DMS153 treated with DMSO at 0.1 percent for 48 hours (cell line): ENCODE measurements around the gene JAZF1.
A peak's percentile ranks its signal among the peaks of the same experiment; 100 is the strongest.

Source experiments
- DNase-seq: peaks from one replicate; lab custom pipeline; 2025; ENCODE audit not compliant: unreplicated experiment; lab: John Stamatoyannopoulos, UW

Gene JAZF1

DNA sequence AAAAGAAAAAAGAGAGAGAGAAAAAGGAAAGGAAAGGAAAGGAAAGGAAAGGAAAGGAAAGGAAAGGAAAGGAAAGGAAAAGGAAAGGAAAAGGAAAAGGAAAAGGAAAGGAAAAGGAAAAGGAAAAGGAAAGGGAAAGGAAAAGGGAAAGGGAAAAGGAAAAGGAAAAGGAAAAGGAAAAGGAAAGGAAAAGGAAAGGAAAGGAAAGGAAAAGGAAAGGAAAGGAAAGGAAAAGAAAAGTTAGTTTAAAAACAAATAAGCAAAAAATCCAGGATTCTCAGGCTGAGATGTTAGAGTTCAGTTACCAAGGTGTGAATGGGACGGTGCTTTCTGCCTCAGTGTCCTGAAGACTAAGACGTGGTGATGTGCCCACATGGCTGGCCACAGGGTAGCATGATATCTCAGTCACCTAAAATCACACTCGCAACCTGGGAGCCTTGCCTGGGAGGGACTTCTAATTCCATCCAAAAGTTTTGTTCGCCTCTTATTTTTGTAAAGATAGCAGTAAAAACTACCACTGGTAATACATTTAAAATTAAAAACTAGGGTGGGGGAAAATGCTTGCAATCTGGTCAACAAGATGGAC is 70.1 kb downstream of the JAZF1 start:
- DNase-seq, result no peak

DNA sequence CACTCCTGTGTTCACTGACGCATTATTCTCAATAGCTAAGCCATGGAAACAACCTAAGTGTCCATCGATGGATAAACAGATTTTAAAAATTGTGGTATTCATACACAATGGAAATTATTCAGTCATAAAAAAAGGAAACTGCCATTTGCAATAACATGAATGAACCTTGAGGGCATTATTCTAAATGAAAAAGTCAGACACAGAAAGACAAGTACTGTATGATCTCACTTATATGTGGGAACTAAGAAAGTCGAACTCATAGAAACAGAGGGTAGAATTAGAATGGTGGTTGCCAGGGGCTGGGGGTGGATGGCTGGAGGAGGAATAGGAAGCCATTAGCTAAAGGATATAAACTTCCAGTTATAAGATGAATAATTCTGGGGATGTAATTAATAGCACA is 71.8 kb downstream of the JAZF1 start:
- DNase-seq, result no peak

DNA sequence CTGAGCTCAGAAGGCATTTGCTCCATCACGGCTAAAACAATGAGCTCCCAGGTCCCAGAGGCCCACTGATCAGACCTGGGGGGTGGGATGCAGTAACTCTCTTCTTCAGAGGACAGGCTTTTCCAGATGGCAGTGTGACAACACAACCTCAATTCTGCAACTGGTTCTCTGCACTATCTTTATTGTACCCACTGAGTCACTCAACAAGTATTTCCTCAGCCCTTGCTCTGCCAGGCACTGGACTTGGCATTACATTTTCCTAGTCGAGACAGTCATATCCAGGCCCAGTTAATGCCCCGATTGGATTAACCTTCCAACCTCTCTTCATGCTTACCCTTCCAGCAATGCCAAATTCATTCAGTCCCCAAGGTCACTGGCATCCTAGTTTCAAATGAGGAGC is 72.6 kb downstream of the JAZF1 start:
- DNase-seq, result no peak

DNA sequence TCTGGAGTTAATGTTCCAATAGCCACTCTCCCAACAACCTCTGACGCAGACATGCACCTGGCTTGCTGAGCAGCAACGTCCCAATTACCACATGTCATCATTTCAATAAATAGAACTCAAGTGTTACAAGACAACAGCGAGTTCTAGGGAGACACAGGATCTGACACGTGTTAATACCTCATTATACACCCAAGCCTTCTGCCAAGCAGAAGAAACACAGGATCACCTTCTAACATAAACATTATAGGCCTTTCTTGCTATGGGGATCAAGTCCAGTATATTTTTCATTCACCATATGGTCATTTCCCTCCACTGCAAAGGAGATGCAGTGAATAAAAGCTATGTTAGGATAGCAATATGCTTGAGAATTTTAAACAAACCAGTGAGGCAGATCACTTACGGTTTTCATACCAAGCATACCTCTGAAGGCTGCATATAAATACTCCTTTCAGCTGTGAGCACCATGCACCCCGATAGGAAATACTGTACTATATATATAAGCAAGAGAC is 74.2 kb downstream of the JAZF1 start:
- peak; percentile 68 for DNase-seq

DNA sequence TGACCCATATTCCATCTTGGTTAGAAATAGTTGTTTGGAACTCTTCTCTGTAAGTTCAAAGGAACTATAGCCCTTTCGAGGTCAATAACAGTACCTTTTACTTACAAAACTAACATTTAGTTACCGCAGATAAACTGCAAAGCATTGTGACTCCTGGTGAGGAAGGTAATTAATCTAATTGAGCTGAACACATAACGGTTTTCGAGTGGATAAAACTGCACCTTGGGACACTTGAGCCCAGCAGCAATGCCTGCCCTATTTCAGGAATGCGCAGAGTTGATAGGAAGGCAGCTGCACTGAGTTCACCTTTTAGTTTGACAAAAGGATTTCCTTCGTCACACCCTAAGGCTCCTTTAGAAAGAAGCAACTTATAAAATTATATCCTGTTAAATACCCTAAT is 75.4 kb downstream of the JAZF1 start:
- no peak for DNase-seq

DNA sequence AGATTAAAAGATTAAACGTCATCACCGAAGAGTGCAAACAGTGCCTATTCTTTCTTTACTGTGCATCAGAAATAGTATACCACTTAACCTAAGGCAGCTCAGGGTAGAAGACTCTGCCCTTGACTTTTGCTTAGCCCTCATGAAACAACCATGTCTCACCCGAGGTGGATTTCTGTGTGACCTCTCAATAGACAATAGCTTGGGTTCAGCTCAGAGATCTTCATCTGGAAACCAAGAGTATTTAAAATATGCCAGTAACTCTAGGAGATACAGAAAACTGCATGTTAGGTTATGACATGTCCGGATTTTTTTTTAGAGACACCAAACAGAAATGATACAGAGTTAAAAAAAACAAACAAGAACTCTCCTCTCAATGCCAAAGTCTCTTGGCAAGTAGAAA is 75.8 kb downstream of the JAZF1 start:
- DNase-seq, result no peak

DNA sequence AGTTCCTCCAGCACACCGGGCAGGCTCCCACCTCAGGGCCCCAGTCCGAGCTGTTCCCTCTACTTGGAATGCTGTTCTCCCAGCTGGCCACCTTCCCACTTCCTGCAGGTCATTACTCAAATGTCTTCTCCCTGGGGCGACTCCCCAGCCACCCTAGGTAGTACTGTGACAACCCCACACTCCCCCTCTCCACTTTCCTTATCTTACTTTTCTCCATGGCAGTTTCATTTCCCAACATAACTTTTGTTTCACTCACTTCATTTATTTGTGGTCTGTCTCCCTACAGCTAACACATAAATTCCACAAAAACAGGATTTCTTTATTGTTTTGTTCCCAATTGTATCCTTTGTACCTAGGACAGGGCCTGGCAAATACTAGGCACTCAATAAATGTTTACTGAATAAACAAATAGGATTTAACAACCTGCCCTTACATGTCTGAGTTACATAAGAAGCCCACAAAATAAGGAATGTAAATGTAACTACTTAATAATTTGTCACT is 76.5 kb downstream of the JAZF1 start:
- no peak for DNase-seq

DNA sequence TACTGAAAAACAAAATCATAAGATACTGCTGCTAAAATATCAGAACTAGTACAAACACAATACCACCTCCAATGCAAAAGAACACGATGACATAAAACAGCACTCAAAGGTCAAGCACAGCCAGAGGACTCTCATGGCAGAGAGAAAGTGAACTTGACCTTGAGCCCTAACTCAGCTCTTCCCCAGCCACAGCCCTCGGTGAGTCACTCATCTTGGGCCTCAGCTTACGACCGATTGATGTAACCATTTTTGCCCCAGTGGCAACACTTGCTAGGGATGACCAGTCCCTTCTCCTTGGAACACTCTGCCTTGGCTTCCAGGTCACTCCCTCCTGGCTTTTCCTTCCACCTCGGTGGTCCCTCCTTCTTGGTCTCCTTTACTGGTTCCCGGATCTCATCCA is 77.8 kb downstream of the JAZF1 start:
- DNase-seq, result no peak

DNA sequence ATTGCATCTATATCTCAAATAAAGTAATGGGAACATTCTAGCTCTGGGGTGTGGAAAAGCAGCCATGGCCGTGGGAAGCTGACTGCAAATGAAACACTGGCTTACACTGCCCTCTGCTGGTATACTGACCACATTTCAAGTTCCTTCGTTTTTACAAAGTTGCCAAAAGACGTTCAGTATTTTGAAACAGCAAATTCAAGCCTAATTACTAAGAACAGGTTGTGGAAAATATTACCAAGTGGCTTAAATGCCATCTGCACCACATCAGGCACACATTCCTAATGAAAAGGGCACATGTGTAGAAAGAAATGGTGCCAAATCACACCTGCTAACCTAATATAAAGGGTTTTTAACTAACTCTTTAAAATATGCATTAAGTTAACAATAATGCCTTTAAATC is 83.9 kb downstream of the JAZF1 start:
- DNase-seq, result peak; percentile 69

DNA sequence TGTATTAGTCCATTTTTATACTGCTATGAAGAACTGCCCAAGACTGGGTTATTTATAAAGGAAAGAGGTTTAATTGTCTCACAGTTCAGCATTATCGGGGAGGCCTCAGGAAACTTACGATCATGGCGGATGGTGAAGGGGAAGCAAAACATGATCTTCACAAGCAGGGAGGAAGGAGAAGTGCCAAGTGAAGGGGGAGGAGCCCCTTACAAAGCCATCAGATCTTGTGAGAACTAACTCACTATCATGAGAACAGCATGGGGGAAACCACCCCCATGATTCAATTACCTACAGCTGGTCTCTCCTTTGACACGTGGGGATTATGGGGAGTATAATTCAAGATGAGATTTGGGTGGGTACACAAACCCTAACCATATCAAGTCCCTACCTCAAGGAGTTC is 85.4 kb downstream of the JAZF1 start:
- DNase-seq, result no peak

DNA sequence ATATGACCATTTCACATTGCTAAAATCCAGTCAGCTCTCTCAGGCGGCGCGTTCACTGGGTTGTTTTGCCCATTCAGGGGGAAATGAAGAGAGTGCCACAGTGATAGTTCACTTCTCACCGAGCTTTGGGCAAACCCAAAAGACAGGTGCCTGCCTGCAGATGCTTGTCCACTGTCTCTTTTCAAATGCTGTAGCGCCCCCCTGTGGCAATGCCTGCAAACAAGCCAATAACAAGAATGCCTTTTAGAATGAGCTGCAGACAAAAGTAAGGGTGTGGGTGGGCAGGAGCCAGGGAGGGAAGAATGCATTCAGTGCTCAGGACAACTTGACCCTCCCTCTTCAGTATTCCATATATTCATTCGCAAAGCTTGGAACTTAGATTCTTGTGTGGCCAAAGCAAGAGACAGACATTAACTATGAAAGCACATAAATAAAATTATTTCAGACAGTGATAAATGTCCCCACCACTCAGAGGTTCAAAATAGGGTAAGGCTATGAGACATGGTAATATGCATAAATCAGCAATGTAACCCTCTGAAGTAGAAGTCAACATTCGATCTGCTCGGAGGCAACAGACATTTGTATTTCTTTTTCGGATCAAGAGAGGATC is 86.9 kb downstream of the JAZF1 start:
- DNase-seq, result peak; percentile 70

DNA sequence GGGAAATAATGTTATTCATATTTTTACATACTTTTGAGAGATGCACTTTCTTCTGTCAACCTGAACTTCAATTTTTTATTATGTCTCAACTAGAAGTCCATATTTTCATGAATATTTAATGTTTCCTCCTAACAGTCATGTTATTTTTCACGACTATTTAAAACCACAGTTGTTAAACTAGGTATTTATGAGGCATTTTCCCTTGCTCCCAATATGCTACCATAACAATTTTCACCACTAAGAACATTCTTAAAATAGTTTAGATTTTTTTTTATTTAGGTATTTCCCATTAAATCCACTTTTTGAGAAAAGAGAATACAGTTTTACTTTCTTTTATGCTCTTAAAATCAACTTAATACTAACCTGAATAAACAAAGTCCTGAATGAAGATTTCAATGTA is 89.4 kb downstream of the JAZF1 start:
- DNase-seq, result no peak

DNA sequence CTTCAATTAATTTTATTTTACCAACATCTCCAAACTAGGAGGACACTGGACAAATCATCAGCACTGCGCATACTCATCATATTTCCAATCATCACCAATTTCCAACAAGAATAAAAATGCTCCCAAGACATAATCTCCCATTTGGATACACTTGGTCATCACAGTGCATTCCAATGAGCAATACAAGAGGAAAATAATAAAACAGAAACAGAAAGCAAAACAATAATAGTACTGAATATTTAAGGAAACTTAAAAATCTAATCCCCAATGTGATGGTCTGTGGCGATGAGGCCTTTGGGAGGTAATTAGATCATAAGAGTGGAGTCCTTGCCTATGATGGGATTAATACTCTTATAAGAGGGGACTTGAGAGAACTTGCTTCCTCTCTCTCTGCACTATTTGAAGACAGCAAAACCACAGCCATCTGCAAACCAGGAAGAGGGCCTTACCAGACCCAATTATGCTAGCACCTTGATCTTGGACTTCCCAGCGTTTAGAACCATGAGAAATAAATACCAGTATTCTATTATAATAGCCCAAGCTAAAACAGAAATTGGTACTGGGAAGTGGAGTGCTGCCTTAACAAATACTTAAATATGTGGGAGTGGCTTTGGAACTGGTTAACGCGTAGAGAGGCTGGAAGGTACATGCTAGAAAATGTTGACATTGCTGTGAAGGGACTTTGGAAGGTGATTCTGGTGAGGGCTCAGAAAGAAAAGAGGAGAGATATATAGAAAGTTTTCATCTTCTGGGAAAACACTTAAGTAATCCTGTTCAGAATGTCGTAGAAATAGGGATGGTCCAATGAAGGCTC is 91.5 kb downstream of the JAZF1 start:
- DNase-seq, result no peak

DNA sequence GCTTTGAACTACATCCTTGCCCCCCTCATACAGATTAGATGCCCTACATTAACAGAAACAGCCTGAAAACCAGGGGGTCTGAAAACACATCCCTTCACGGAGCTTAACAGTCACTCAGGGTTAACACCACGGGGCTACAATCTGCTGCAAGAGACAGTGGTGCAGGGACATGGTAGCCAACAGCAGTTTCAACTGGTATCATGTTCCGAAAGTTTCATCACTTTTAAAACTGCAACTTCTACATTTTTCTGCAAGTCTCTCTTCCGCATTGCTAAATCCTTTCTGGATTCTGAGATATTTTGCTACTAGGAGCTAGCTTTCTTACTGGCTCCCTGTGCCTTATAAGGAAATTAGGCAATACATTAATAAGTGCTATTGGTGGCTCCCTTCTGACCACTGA is 92.6 kb downstream of the JAZF1 start:
- no peak for DNase-seq

DNA sequence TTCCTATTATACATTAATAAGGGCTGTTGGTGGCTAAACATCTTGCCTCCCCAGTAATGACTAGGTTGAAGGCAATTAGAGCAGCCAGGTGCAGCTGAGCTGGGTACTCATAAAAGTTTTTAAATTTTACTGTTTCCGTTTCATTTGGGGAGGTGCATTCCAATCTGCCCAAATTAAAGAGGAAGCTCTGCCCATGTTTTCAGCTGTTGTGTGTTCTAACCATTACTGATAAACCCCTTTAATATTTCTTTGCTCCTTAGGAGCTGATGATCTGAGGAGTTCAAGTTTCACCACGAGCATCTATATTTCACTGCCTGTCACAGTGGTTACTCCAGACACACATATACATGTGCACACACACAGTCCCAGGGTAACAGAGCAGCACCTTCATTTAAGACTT is 94.4 kb downstream of the JAZF1 start:
- DNase-seq, result no peak

DNA sequence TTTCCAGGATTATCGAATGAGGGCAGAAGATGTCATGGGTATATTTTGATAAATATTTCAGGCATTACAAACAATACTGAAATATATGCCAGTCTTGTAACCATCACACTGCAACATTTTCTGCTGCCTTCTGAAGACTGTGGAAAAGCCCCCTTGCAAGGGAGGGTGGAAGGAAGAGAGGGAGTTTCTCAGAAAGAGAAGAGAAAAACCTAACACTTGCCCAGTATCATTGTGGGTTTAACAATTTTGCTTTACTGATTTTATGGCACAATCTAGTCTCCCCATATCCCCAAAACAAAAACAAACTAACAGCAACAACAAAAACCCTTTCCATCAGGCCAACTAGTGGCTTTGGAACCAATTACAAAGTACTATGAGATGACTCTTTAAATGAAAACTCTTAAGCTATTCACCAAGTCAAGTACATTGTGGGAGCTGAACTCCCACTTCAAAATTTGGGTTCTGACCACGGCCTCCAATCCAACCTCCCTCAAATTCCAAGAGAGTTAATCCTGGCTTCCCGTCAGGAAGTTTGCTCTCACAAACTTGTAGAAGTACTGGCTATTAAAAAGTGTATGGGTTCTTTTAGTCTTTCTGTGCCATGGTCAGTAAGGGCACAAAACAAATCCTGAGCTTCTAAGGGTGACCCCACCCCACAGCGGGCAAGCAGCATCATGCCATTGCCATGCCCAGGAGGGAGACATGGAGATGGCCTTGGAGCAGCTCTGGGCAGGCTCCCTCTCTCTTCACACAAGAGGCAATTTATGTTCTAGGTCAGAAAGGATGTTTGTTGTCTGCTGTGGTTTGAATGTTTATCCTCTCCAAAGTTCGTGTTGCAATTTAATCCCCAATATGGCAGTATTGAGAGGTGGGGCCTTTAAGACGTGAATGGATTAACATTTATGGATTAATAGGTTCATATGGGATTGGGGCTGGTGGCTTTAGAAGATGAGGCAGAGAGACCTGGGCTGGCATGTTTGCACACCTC is 96.3 kb downstream of the JAZF1 start:
- no peak for DNase-seq

DNA sequence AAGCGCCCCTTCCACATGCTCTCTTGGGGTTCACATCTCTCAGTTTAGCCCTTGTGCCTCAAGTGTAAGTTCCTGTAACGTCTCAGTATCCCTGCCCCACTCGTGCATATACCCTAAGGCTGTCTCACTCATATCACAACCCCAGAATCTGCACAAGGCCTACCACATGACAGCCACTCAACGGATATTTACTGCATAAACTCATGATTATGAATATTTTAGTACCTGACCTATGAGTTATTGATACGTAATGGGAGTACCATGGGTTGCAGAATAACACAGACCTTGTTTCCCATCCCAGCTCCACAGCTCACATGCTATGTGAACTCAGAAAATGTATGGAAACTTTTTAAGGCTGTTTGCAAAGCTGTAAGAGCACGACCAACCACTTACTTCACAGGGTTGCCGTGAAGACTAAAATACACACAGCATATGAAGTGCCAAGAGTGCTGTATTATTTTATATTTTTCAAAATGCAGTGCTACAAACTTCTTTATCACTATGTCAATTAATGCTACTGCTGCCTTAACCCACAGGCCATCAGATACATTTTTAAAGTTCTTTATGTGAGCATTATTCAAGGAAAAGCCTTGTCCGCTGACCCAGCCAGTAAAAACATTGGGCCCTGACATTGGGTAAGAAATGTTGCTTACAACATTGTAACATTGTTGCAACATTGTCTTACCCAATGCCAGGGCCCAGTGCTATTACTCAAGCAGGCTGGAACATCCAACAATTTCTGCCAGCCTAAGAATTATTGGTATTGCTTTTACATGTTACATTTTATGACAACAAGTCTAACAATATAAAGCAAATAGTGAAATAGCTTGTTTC is 97.2 kb downstream of the JAZF1 start:
- DNase-seq, result no peak

DNA sequence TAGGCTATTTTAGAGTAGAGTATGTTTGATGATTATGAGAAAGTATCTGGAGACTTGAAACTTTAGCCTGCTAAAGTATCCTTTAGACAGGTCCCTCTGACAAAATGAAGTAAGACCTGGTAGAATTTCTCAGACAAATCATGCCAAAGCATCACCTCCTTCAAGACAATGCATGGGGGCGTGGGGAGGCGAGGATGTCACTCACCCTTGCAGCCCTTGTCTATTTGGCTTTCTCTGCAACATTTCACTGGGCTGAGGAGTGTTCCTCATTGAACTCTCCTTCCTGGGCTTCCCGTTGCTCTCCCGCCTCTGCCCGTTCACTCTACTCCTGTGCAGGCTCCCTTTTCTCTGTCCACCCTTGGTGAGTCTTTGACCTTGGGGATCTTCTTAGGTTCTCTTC is 98.5 kb downstream of the JAZF1 start:
- no peak for DNase-seq

DNA sequence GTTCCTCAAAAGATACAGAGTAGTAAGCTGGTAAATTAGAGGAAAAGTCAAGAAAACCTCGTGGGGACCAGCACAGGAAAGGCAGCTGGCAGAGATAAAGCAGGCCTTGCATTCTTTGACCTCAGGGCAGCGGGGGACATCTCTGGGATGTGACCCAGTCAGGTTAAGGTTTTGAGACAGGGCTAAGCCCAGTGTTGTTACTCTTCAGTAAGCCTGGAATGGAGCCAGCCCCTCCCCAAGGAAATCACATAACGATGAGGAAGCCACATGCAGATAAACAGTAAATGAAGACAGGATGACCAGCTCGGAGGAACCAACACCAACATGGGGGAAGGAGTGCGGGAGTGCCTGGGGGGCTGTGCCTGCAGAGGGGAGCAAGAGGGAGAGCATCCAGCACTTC is 99.6 kb downstream of the JAZF1 start:
- DNase-seq, result no peak
